ENCODE measurements around the gene KCNAB1.

GRCh38 chr3:156323466-156323865 lies 203.1 kb downstream of the KCNAB1 start:
- no peak for TF ChIP-seq CTCF (IDR thresholded peaks at IDR 0.05)
- no peak for TF ChIP-seq POLR2AphosphoS5 (IDR thresholded peaks at IDR 0.05)
- TF ChIP-seq POLR2A (IDR thresholded peaks at IDR 0.05): no peak

Measured in breast epithelium (tissue), 3 donors.